Esophagus squamous epithelium (tissue), 4 donors: ENCODE results near the gene EMD.

Source experiments
- CTCF ChIP-seq, 6 experiments: fragments of 450-650 bp in 4 of 6; fragments of 200-600 bp in 2 of 6; sonication (generic) in 2 of 6; IDR thresholded peaks; one replicate each; pipeline ENCODE4 v1.5.1; 2016 to 2019; ENCODE audit warnings: antibody characterized with exemption in 6 of 6, mild to moderate bottlenecking in 4 of 6, moderate library complexity in 4 of 6
- POLR2A ChIP-seq, 4 donors: fragments of 450-650 bp; IDR thresholded peaks; one replicate each; pipeline ENCODE4 v1.6.1; 2017; ENCODE audit warnings: antibody characterized with exemption in 4 of 4, mild to moderate bottlenecking in 4 of 4, moderate library complexity in 3 of 4

GRCh38 chrX:154365052-154365600 is 14.0 kb upstream of the EMD start:
- TF ChIP-seq CTCF (IDR thresholded peaks at IDR 0.05) (no peak), POLR2A (IDR thresholded peaks at IDR 0.05) (no peak)
